Coronary artery (tissue), 2 donors: Measurements from ENCODE around the gene SORCS3.

ENCODE experiments used
- DNase-seq: peaks from one replicate; pipeline ENCODE4 v3.0.0-alpha.2; 2017; ENCODE audit warnings: low spot score
- H3K27ac ChIP-seq, 2 donors: fragments of 200-600 bp; sonication (generic); one replicate each; pipeline ENCODE4 v1.5.1; 2016 to 2019
- H3K4me3 ChIP-seq: fragments of 200-600 bp; sonication (generic); 2 replicates; pipeline ENCODE4 v1.5.1; 2016; ENCODE audit warnings: mild to moderate bottlenecking, moderate library complexity
- CTCF ChIP-seq: fragments of 200-600 bp; sonication (generic); IDR thresholded peaks from one replicate; pipeline ENCODE4 v1.5.1; 2019; ENCODE audit warnings: antibody characterized with exemption

SORCS3 gene

GRCh38 chr10:105288613-105289012, 647.5 kb downstream of the SORCS3 start:
- no peak for DNase-seq
- Histone ChIP-seq H3K4me3 (no peak overlapping the region), H3K27ac (no peak overlapping the region)
- TF ChIP-seq CTCF, result no peak

DNA sequence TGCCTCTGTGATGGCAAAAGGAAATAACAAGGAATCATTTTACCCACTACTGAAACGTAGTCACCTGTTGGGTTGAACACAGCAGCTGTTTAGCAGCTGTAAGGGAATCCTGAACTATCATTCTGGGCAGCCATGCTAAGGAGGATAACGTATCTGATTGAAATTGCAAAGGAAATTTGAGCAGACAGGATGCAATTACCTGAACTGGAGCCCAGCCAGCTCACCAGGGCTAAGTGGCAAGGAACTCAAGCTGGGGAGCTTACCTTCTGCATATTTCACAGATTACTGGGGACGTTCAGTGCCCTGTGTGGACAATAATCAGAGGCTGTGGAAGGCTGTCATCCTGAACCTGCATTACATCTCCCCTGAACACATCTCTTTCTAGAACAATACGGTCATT, 650.5 kb downstream of the SORCS3 start:
- no peak for TF ChIP-seq CTCF
- Histone ChIP-seq H3K27ac (no peak overlapping the region), H3K4me3 (no peak overlapping the region)
- DNase-seq, result no peak

DNA sequence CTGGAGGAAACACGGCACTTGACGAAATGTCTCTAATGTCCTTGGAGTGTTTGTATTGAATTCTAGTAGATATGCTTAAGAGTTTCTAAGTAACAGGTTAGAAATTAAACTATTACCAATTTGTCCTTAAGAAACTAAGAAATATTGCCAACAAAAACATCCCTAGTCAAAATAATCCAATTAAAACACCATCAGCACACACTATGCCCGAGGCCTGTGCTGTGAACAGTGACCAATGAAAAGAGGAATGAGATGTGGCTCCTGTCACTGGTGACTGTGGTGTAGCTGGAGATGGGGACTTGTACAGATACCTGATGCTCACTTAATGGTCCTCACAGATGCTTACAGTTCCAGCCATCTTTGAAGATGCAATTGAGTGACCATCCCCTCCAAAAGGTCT, 651.1 kb downstream of the SORCS3 start:
- no peak overlapping the region for H3K4me3 ChIP-seq
- no peak for TF ChIP-seq CTCF
- DNase-seq, result no peak
- H3K27ac ChIP-seq, result no peak overlapping the region
